HEK293 (cell line): Measurements from ENCODE around the gene PLEKHM1.
A peak's percentile ranks its signal among the peaks of the same experiment; 100 is the strongest.

ENCODE experiments used
- BCL11A ChIP-seq: fragments of 450-650 bp; formaldehyde crosslinking; IDR thresholded peaks from 2 replicates; pipeline ENCODE4 v1.5.1; 2016; ENCODE audit warnings: low read depth, missing biosample characterization, missing genetic modification characterization
- GLIS1 ChIP-seq: fragments of 450-650 bp; formaldehyde crosslinking; IDR thresholded peaks from 2 replicates; pipeline ENCODE4 v1.5.1; 2016; ENCODE audit warnings: missing biosample characterization, missing genetic modification characterization
- HOXC10 ChIP-seq: sonication (generic); formaldehyde crosslinking; IDR thresholded peaks from 2 replicates; pipeline ENCODE4 v1.8.1; 2023; ENCODE audit warnings: mild to moderate bottlenecking, missing genetic modification reagents
- HOXD13 ChIP-seq: sonication (generic); formaldehyde crosslinking; IDR thresholded peaks from 2 replicates; pipeline ENCODE4 v1.8.0; 2022; ENCODE audit warnings: missing genetic modification reagents, borderline replicate concordance
- IKZF3 ChIP-seq: fragments of 450-650 bp; IDR thresholded peaks from 2 replicates; pipeline ENCODE4 v1.5.0; 2018; ENCODE audit warnings: missing biosample characterization, mild to moderate bottlenecking, missing genetic modification characterization, moderate library complexity
- KLF16 ChIP-seq: fragments of 450-650 bp; formaldehyde crosslinking; IDR thresholded peaks from 2 replicates; pipeline ENCODE4 v1.5.1; 2017; ENCODE audit warnings: missing biosample characterization, missing genetic modification characterization
- KLF7 ChIP-seq: fragments of 450-650 bp; formaldehyde crosslinking; IDR thresholded peaks from 2 replicates; pipeline ENCODE4 v1.5.1; 2016; ENCODE audit warnings: missing biosample characterization, missing genetic modification characterization, borderline replicate concordance
- OSR2 ChIP-seq: fragments of 450-650 bp; formaldehyde crosslinking; IDR thresholded peaks from 2 replicates; pipeline ENCODE4 v1.5.1; 2016; ENCODE audit warnings: missing biosample characterization, missing genetic modification characterization
- SP7 ChIP-seq: fragments of 450-650 bp; formaldehyde crosslinking; IDR thresholded peaks from 2 replicates; pipeline ENCODE4 v1.5.1; 2016; ENCODE audit warnings: missing biosample characterization, missing genetic modification characterization
- ZBTB20 ChIP-seq: fragments of 450-650 bp; formaldehyde crosslinking; IDR thresholded peaks from 2 replicates; pipeline ENCODE4 v1.5.1; 2016; ENCODE audit warnings: missing biosample characterization, missing genetic modification characterization
- ZBTB48 ChIP-seq: fragments of 450-650 bp; formaldehyde crosslinking; IDR thresholded peaks from 2 replicates; pipeline ENCODE4 v1.5.1; 2016; ENCODE audit warnings: missing biosample characterization, missing genetic modification characterization
- ZBTB7A ChIP-seq: fragments of 450-650 bp; formaldehyde crosslinking; IDR thresholded peaks from 2 replicates; pipeline ENCODE4 v1.5.1; 2016; ENCODE audit warnings: low read depth, missing biosample characterization, missing genetic modification characterization
- ZBTB8A ChIP-seq: fragments of 450-650 bp; formaldehyde crosslinking; IDR thresholded peaks from 2 replicates; pipeline ENCODE4 v1.5.1; 2016; ENCODE audit warnings: missing biosample characterization, missing genetic modification characterization
- ZFHX2 ChIP-seq: fragments of 450-650 bp; formaldehyde crosslinking; conservative IDR thresholded peaks from 2 replicates; pipeline ENCODE4 v1.5.1; 2016; ENCODE audit warnings: missing biosample characterization, missing genetic modification characterization
- ZFP37 ChIP-seq: fragments of 450-650 bp; formaldehyde crosslinking; IDR thresholded peaks from 2 replicates; pipeline ENCODE4 v1.5.1; 2016; ENCODE audit warnings: missing biosample characterization, missing genetic modification characterization
- ZNF114 ChIP-seq: fragments of 450-650 bp; formaldehyde crosslinking; IDR thresholded peaks from 2 replicates; pipeline ENCODE4 v1.5.0; 2017; ENCODE audit warnings: missing biosample characterization, missing genetic modification characterization
- ZNF169 ChIP-seq: fragments of 450-650 bp; formaldehyde crosslinking; IDR thresholded peaks from 2 replicates; pipeline ENCODE4 v1.5.1; 2016; ENCODE audit warnings: missing biosample characterization, missing genetic modification characterization
- ZNF248 ChIP-seq: fragments of 450-650 bp; formaldehyde crosslinking; IDR thresholded peaks from 2 replicates; pipeline ENCODE4 v1.5.1; 2017; ENCODE audit warnings: missing biosample characterization, missing genetic modification characterization
- ZNF335 ChIP-seq: fragments of 450-650 bp; formaldehyde crosslinking; conservative IDR thresholded peaks from 2 replicates; pipeline ENCODE4 v1.5.1; 2016; ENCODE audit warnings: missing biosample characterization, missing genetic modification characterization
- ZNF341 ChIP-seq: fragments of 450-650 bp; formaldehyde crosslinking; IDR thresholded peaks from 2 replicates; pipeline ENCODE4; 2016; ENCODE audit warnings: low read depth, missing biosample characterization, missing genetic modification characterization
- ZNF391 ChIP-seq: fragments of 450-650 bp; formaldehyde crosslinking; IDR thresholded peaks from 2 replicates; pipeline ENCODE4 v1.5.1; 2016; ENCODE audit warnings: low read depth, missing biosample characterization, missing genetic modification characterization, borderline replicate concordance
- ZNF423 ChIP-seq: fragments of 450-650 bp; formaldehyde crosslinking; IDR thresholded peaks from 2 replicates; pipeline ENCODE4 v1.5.1; 2016; ENCODE audit warnings: missing biosample characterization, missing genetic modification characterization
- ZNF510 ChIP-seq: fragments of 450-650 bp; formaldehyde crosslinking; IDR thresholded peaks from 2 replicates; pipeline ENCODE4 v1.5.1; 2018; ENCODE audit warnings: mild to moderate bottlenecking, missing genetic modification characterization, missing biosample characterization; ENCODE audit not compliant: insufficient replicate concordance
- ZNF530 ChIP-seq: fragments of 450-650 bp; formaldehyde crosslinking; IDR thresholded peaks from 2 replicates; pipeline ENCODE4 v1.5.1; 2016; ENCODE audit warnings: low read depth, missing biosample characterization, missing genetic modification characterization
- ZNF561 ChIP-seq: fragments of 450-650 bp; IDR thresholded peaks from 2 replicates; pipeline ENCODE4 v1.5.1; 2018; ENCODE audit warnings: missing biosample characterization, missing genetic modification characterization, borderline replicate concordance
- ZNF629 ChIP-seq: fragments of 450-650 bp; formaldehyde crosslinking; IDR thresholded peaks from 2 replicates; pipeline ENCODE4 v1.5.1; 2017; ENCODE audit warnings: missing biosample characterization, missing genetic modification characterization
- ZNF654 ChIP-seq: fragments of 450-650 bp; formaldehyde crosslinking; IDR thresholded peaks from 2 replicates; pipeline ENCODE4 v1.5.1; 2016; ENCODE audit warnings: low read depth, missing biosample characterization, missing genetic modification characterization
- ZXDB ChIP-seq: fragments of 450-650 bp; formaldehyde crosslinking; IDR thresholded peaks from 2 replicates; pipeline ENCODE4 v1.5.1; 2016; ENCODE audit warnings: missing biosample characterization, missing genetic modification characterization
- TF ChIP-seq, protein P1 (sequence below): fragments of 450-650 bp; formaldehyde crosslinking; IDR thresholded peaks from 2 replicates; pipeline ENCODE4 v1.5.1; 2016; ENCODE audit warnings: missing biosample characterization, missing genetic modification characterization
- TF ChIP-seq, protein P2 (sequence below): fragments of 450-650 bp; formaldehyde crosslinking; IDR thresholded peaks from 2 replicates; pipeline ENCODE4 v1.5.1; 2016; ENCODE audit warnings: missing biosample characterization, missing genetic modification characterization
- TF ChIP-seq, protein P3 (sequence below): fragments of 450-650 bp; formaldehyde crosslinking; IDR thresholded peaks from 2 replicates; pipeline ENCODE4 v1.5.1; 2016; ENCODE audit warnings: missing biosample characterization, missing genetic modification characterization
- TF ChIP-seq, protein P4 (sequence below): fragments of 450-650 bp; formaldehyde crosslinking; IDR thresholded peaks from 2 replicates; pipeline ENCODE4 v1.5.1; 2016; ENCODE audit warnings: missing biosample characterization, missing genetic modification characterization
- TF ChIP-seq, protein P5 (sequence below): fragments of 450-650 bp; formaldehyde crosslinking; IDR thresholded peaks from 2 replicates; pipeline ENCODE4 v1.5.1; 2017; ENCODE audit warnings: missing biosample characterization, mild to moderate bottlenecking, missing genetic modification characterization, moderate library complexity

The PLEKHM1 gene

DNA sequence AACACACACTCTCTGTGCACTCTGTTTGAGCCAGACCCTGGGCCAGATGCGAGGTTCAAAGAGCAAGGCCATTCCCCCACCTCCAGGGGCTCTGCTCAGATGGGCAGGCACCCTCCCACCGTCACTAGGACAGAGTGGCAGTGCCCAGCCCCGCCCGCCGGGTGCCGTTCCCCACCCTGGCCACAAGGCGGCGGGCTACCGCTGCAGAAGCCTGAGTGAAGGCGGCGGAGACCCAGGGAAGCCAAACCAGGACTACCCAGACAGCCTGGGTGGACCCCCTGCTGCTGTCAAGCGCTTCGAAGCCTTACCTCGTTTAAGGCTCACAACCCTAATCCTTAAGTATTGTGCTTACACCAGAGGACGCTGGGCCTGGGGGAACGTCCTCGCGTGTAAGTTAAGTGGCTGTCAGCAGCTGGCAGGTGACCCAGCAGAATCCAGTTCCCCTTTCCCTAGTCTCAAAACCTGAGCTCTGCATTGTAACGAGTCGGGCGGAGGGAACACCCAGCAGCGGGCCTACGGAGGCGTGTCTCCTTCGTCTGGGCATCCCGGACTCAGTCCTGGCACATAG is 62.4 kb downstream of the PLEKHM1 start (continued):
- TF ChIP-seq ZNF530 (tag by site-specific recombination) (no peak), ZBTB20 (tag by site-specific recombination) (peak; percentile 47), HOXD13 (CRISPR knock-in tag) (no peak), ZBTB7A (tag by site-specific recombination) (no peak), KLF7 (no peak), KLF16 (tag by site-specific recombination) (0 out of 2 replicates have a peak, but pooled peaks have one; percentile 23), HOXC10 (CRISPR knock-in tag) (no peak), ZBTB8A (tag by site-specific recombination) (peak; percentile 44; the same call in 1 of the 2 replicates), SP7 (tag by site-specific recombination) (peak; percentile 70), ZNF391 (tag by site-specific recombination) (peak; percentile 75; the same call in 1 of the 2 replicates), ZFP37 (tag by site-specific recombination) (peak; percentile 65; the same call in 1 of the 2 replicates), ZNF654 (tag by site-specific recombination) (peak; percentile 93), ZNF169 (tag by site-specific recombination) (no peak), IKZF3 (0 out of 2 replicates have a peak, but pooled peaks have one; percentile 19), OSR2 (tag by site-specific recombination) (no peak), ZNF510 (no peak), BCL11A (tag by site-specific recombination) (0 out of 2 replicates have a peak, but pooled peaks have one; percentile 30), GLIS1 (tag by site-specific recombination) (peak; percentile 89), ZNF335 (tag by site-specific recombination) (peak; percentile 71), ZNF423 (tag by site-specific recombination) (peak; percentile 60), ZNF248 (tag by site-specific recombination) (no peak), ZXDB (tag by site-specific recombination) (no peak), ZNF629 (peak; percentile 54), ZNF341 (tag by site-specific recombination) (peak; percentile 43), ZBTB48 (peak; percentile 74; the same call in 1 of the 2 replicates), ZNF561 (peak; percentile 70; the same call in 1 of the 2 replicates), ZFHX2 (tag by site-specific recombination) (0 out of 2 replicates have a peak, but pooled peaks have one; percentile 16), ZNF114 (tag by site-specific recombination) (no peak)
- TF ChIP-seq, protein P1, sequence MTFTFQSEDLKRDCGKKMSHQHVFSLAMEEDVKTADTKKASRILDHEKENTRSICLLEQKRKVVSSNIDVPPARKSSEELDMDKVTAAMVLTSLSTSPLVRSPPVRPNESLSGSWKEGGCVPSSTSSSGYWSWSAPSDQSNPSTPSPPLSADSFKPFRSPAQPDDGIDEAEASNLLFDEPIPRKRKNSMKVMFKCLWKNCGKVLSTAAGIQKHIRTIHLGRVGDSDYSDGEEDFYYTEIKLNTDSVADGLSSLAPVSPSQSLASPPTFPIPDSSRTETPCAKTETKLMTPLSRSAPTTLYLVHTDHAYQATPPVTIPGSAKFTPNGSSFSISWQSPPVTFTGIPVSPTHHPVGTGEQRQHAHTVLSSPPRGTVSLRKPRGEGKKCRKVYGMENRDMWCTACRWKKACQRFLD (tag by site-specific recombination), result no peak
- TF ChIP-seq, protein P2, sequence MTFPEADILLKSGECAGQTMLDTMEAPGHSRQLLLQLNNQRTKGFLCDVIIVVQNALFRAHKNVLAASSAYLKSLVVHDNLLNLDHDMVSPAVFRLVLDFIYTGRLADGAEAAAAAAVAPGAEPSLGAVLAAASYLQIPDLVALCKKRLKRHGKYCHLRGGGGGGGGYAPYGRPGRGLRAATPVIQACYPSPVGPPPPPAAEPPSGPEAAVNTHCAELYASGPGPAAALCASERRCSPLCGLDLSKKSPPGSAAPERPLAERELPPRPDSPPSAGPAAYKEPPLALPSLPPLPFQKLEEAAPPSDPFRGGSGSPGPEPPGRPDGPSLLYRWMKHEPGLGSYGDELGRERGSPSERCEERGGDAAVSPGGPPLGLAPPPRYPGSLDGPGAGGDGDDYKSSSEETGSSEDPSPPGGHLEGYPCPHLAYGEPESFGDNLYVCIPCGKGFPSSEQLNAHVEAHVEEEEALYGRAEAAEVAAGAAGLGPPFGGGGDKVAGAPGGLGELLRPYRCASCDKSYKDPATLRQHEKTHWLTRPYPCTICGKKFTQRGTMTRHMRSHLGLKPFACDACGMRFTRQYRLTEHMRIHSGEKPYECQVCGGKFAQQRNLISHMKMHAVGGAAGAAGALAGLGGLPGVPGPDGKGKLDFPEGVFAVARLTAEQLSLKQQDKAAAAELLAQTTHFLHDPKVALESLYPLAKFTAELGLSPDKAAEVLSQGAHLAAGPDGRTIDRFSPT (tag by site-specific recombination), result peak; percentile 99
- TF ChIP-seq, protein P3, sequence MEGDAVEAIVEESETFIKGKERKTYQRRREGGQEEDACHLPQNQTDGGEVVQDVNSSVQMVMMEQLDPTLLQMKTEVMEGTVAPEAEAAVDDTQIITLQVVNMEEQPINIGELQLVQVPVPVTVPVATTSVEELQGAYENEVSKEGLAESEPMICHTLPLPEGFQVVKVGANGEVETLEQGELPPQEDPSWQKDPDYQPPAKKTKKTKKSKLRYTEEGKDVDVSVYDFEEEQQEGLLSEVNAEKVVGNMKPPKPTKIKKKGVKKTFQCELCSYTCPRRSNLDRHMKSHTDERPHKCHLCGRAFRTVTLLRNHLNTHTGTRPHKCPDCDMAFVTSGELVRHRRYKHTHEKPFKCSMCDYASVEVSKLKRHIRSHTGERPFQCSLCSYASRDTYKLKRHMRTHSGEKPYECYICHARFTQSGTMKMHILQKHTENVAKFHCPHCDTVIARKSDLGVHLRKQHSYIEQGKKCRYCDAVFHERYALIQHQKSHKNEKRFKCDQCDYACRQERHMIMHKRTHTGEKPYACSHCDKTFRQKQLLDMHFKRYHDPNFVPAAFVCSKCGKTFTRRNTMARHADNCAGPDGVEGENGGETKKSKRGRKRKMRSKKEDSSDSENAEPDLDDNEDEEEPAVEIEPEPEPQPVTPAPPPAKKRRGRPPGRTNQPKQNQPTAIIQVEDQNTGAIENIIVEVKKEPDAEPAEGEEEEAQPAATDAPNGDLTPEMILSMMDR, result peak; percentile 91
- TF ChIP-seq, protein P4, sequence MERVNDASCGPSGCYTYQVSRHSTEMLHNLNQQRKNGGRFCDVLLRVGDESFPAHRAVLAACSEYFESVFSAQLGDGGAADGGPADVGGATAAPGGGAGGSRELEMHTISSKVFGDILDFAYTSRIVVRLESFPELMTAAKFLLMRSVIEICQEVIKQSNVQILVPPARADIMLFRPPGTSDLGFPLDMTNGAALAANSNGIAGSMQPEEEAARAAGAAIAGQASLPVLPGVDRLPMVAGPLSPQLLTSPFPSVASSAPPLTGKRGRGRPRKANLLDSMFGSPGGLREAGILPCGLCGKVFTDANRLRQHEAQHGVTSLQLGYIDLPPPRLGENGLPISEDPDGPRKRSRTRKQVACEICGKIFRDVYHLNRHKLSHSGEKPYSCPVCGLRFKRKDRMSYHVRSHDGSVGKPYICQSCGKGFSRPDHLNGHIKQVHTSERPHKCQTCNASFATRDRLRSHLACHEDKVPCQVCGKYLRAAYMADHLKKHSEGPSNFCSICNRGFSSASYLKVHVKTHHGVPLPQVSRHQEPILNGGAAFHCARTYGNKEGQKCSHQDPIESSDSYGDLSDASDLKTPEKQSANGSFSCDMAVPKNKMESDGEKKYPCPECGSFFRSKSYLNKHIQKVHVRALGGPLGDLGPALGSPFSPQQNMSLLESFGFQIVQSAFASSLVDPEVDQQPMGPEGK (tag by site-specific recombination), result peak; percentile 40
- TF ChIP-seq, protein P5, sequence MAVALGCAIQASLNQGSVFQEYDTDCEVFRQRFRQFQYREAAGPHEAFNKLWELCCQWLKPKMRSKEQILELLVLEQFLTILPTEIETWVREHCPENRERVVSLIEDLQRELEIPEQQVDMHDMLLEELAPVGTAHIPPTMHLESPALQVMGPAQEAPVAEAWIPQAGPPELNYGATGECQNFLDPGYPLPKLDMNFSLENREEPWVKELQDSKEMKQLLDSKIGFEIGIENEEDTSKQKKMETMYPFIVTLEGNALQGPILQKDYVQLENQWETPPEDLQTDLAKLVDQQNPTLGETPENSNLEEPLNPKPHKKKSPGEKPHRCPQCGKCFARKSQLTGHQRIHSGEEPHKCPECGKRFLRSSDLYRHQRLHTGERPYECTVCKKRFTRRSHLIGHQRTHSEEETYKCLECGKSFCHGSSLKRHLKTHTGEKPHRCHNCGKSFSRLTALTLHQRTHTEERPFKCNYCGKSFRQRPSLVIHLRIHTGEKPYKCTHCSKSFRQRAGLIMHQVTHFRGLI, result peak; percentile 43; the same call in 1 of the 2 replicates
